Type B pancreatic cell (in vitro differentiated cells): Measurements from ENCODE around the gene ANAPC15. TPM values are rescaled to one million over a fixed set of nuclear protein-coding genes. Genes with fewer than 3 reads are reported as not detected.

Experiments used
- DNase-seq: peaks from one replicate; pipeline ENCODE4 v3.0.0; 2021; ENCODE audit warnings: mixed read lengths; ENCODE audit not compliant: unreplicated experiment; ENCODE audit errors: extremely low spot score
- H3K27ac Mint-ChIP-seq: 2 replicates; pipeline ENCODE4 v1.8.0; 2021; ENCODE audit warnings: mild to moderate bottlenecking, mixed read lengths
- H3K27me3 Mint-ChIP-seq: 2 replicates; pipeline ENCODE4 v1.8.0; 2021; ENCODE audit warnings: mixed read lengths
- H3K36me3 Mint-ChIP-seq: 2 replicates; pipeline ENCODE4 v1.8.0; 2021; ENCODE audit warnings: mixed read lengths
- H3K4me1 Mint-ChIP-seq: one replicate; pipeline ENCODE4 v1.8.0; 2021; ENCODE audit warnings: mixed read lengths; ENCODE audit not compliant: unreplicated experiment
- H3K4me3 Mint-ChIP-seq: 2 replicates; pipeline ENCODE4 v1.8.0; 2021; ENCODE audit warnings: mild to moderate bottlenecking, mixed read lengths
- H3K9me3 Mint-ChIP-seq: 2 replicates; pipeline ENCODE4 v1.8.0; 2021; ENCODE audit warnings: mixed read lengths
- total RNA-seq: library from RNA; stranded (reverse); gene quantifications from 2 replicates; pipeline ENCODE4 v1.2.1, GENCODE V29; 2021; ENCODE audit warnings: low replicate concordance
- TF ChIP-seq, protein P1 (sequence below): fragments of 200-600 bp; sonication (generic); conservative IDR thresholded peaks from 2 replicates; pipeline ENCODE4 v1.5.0; 2021; ENCODE audit warnings: antibody characterized with exemption, mild to moderate bottlenecking

Gene ANAPC15
- total RNA-seq, 1 donor from 2014 or later = 47.9 TPM

DNA sequence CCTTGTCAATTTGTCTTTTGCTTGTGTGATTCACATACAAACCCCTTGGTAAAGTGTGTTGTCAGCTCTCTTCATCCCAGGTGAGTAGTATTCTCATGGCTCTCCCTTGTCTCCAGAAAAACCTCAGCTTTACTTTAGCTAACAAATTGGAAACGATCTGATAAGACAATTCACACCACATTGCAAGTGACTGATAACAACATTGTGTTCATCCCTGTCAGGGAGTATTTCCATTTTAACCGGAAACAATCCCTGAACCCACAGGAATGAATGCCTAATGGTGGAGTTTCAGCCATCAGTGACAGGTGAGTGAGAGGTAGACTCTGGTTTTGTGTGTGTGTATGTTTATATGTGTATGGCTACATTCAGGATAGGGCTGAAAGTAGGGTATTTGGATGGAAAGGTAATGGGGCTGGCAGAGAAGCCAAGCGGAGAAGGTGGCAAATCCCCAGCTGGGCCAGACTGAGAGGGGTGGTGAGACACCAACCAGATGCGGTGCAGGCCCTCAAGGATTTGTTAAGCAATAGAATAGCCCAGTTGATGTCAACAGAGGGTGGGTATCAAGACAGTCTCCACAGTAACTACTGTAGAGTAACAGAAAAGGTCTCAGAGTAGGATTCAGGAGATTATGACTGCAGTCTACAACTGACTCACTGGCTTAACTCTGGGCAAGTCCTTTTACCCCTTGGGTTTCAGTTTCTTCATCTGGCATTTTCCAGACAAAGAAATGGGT is 24.3 kb downstream of the ANAPC15 start:
- DNase-seq = no peak
- Mint-ChIP-seq H3K36me3 (peaks cover 7% of the 10 kb centered on the region), H3K4me1 (peaks cover 10% of the 10 kb centered on the region), H3K9me3 (no peaks in the 10 kb centered on the region), H3K27ac (no peak overlapping the region), H3K4me3 (no peak overlapping the region), H3K27me3 (no peaks in the 10 kb centered on the region)
- TF ChIP-seq, protein P1, sequence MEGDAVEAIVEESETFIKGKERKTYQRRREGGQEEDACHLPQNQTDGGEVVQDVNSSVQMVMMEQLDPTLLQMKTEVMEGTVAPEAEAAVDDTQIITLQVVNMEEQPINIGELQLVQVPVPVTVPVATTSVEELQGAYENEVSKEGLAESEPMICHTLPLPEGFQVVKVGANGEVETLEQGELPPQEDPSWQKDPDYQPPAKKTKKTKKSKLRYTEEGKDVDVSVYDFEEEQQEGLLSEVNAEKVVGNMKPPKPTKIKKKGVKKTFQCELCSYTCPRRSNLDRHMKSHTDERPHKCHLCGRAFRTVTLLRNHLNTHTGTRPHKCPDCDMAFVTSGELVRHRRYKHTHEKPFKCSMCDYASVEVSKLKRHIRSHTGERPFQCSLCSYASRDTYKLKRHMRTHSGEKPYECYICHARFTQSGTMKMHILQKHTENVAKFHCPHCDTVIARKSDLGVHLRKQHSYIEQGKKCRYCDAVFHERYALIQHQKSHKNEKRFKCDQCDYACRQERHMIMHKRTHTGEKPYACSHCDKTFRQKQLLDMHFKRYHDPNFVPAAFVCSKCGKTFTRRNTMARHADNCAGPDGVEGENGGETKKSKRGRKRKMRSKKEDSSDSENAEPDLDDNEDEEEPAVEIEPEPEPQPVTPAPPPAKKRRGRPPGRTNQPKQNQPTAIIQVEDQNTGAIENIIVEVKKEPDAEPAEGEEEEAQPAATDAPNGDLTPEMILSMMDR = no peak

DNA sequence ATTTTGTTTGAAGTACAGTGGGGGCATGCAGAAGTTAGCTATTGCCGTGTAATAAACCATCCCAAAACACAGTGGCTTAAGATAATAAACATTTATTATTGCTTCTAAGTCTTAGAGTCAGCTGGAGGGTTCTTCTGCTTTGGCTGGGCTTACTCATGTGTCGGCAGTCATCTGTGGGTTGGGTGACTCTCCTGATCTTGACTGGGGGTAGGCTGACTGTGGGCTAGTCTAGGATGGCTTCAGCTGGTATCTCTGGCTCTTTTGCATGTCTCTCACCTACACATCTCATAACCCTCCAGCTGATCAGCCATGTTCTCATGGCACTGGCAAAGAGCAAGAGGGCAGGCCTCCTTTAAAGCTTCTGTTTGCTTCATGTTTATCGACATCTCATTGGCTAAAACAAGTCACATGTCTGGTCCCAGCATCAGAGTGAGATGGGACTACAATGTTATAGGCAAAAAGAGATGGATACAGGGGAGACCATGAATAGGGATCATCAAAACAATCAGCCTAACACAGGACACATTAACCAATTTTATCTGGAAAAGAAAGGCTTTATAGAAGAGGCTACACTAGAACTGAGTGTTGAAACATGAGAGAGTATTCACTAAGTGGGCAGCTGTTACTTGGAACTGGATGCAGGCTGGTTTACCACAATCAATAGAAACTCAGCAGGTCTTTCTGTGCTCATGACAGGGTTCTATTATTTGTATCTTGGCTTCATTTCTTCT is 26.7 kb downstream of the ANAPC15 start:
- H3K9me3 Mint-ChIP-seq = peaks cover 2% of the 10 kb centered on the region
- peaks cover 26% of the 10 kb centered on the region for H3K4me1 Mint-ChIP-seq
- no peak for DNase-seq

DNA sequence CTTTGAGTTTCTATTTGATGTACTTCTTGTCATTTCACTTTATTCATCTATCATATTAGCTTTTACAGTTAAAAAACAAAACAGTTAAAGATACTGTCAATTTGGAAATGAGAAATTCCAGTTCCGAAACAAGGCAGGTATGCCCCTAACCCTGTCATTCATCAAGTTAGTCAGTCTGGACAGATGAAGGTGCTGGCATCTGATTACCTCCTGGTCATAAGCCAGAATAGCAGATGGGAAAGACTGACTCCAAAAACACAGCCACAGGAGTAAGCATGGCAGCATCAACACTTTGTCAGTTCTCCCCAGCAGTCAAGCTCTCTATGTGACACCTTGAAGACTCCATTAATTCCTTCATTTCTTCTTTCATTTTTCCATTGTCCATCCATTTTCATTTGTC is 27.5 kb downstream of the ANAPC15 start:
- Mint-ChIP-seq H3K4me3 (no peak overlapping the region), H3K27me3 (no peaks in the 10 kb centered on the region), H3K4me1 (peaks cover 30% of the 10 kb centered on the region), H3K9me3 (peaks cover 4% of the 10 kb centered on the region), H3K27ac (no peak overlapping the region), H3K36me3 (peaks cover 7% of the 10 kb centered on the region)
- no peak for DNase-seq
- TF ChIP-seq, protein P1 = no peak

More for the DNA sequence above, 26.7 kb downstream of the ANAPC15 start:
- TF ChIP-seq, protein P1 = no peak
- H3K27me3 Mint-ChIP-seq = no peaks in the 10 kb centered on the region
- peaks cover 7% of the 10 kb centered on the region for H3K36me3 Mint-ChIP-seq
- H3K4me3 Mint-ChIP-seq = no peak overlapping the region
- H3K27ac Mint-ChIP-seq = no peak overlapping the region

DNA sequence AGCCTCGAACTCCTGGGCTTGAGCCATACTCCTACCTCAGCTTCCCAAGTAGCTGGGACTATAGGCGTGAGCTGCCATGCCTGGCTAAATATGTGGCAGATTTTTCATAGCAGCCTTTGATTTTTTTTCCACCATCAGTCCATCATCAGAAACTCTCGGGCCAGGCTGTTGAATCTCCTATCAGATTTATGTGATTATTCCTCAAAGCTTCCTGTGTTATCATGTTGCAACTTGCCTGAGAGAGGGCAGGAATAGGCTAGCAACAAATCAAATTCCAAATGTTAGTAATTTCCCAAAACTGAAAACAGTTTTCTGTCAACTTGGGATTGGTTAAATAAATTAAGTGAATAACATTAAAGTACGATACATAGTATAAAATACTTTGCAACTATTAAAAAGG is 28.4 kb downstream of the ANAPC15 start:
- Mint-ChIP-seq H3K9me3 (peaks cover 4% of the 10 kb centered on the region), H3K4me1 (peaks cover 30% of the 10 kb centered on the region), H3K4me3 (no peak overlapping the region), H3K36me3 (peaks cover 7% of the 10 kb centered on the region), H3K27ac (peak overlapping the region; percentile 5), H3K27me3 (no peaks in the 10 kb centered on the region)
- TF ChIP-seq, protein P1 = no peak
- DNase-seq = no peak

DNA sequence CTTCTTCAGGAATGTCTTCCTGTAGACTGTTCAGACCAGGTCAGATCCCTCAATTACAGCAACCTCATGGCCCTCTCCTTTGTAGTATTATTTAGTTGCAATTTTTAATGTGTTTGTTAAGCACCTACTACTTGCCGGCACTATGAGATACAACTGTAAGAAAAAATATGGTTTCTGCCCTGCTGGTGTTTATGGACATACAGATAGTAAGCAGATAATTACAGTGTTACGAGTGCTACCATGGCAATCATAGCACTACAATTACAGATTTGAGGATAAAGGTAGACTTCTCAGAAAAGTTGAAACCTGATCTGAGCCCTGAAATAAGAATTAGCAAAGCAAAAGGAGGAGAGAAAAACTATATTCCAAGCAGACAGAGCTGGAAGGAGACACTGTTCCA is 29.1 kb downstream of the ANAPC15 start:
- TF ChIP-seq, protein P1 = no peak
- no peak for DNase-seq
- Mint-ChIP-seq H3K4me1 (peaks cover 36% of the 10 kb centered on the region), H3K27ac (peak overlapping the region; percentile 5), H3K36me3 (peaks cover 10% of the 10 kb centered on the region), H3K27me3 (no peaks in the 10 kb centered on the region), H3K9me3 (peaks cover 4% of the 10 kb centered on the region), H3K4me3 (no peak overlapping the region)
